Measurements from ENCODE around the gene SCARF1. TPM values are rescaled to one million over a fixed set of nuclear protein-coding genes. Genes with fewer than 3 reads are reported as not detected.

Gene SCARF1
- polyA plus RNA-seq, 1 donor from 2014 or later: 3.0 TPM

DNA sequence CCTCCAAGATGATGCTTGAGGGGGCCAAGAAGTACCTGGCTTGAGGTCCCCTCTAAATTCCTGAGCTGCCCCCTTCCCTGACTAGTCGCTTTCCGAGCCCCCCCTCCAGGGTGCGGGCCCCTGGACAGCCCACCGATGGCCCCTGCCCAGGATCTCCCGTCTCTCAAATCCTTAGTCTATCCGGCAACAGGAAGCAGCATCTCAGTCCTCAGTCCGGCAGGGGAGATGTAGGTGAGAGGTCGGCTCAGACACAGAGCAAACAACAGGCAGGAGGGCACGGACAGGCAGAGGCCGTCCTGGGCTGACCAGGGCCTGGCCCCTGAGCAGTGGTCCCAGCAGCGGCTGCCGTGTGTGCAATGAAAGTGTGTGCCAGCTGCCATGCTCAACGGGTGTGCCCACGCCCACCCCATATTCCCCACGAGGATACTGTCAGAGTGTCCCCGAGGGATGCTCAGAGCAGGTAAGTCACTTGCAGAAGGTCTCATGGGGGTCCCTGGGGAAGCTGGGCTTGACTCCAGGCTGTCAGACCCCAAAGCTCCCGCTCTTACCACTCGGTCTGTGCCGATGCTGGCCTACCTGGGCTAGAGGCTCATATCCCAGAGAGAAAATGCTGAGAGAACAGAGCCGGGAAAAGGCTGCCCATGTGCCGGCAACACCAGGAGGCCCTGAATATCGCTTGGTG, 24.1 kb downstream of the SCARF1 start:
- no peak overlapping the region for H3K9ac ChIP-seq (ENCODE audit: low read length)
- H4K20me1 ChIP-seq (ENCODE audit: insufficient read depth): peaks cover 4% of the 10 kb centered on the region
- no peak overlapping the region for H3K4me3 ChIP-seq (ENCODE audit: low read length)
- H3K27me3 ChIP-seq (ENCODE audit: insufficient read depth, low read depth, low read length): no peaks in the 10 kb centered on the region
- H3K36me3 ChIP-seq (ENCODE audit: insufficient read depth, low read length): peaks cover 14% of the 10 kb centered on the region
- peaks cover 26% of the 10 kb centered on the region for H3K79me2 ChIP-seq (replicated peaks; ENCODE audit: insufficient read depth, low read length)
- H3K4me2 ChIP-seq (ENCODE audit: low read length): no peak overlapping the region
- H3K9me2 ChIP-seq (ENCODE audit: insufficient read depth, low read length): no peaks in the 10 kb centered on the region
- H2AFZ ChIP-seq (ENCODE audit: low read depth, low read length): no peak overlapping the region
- no peaks in the 10 kb centered on the region for H3F3A ChIP-seq (ENCODE audit: insufficient read depth, low read length, poor library complexity, severe bottlenecking)
- H3K27ac ChIP-seq (ENCODE audit: low read length): no peak overlapping the region
- no peak for TF ChIP-seq TAF1 (IDR thresholded peaks at IDR 0.05; ENCODE audit: low read depth)
- TF ChIP-seq MXI1 (conservative IDR thresholded peaks at IDR 0.05; ENCODE audit: poor library complexity, severe bottlenecking): no peak
- TF ChIP-seq SMC3 (conservative IDR thresholded peaks at IDR 0.05; ENCODE audit: poor library complexity): no peak
- TF ChIP-seq REST (IDR thresholded peaks at IDR 0.05; ENCODE audit: borderline replicate concordance): no peak
- no peak for TF ChIP-seq EZH2 (IDR thresholded peaks at IDR 0.05; ENCODE audit: borderline replicate concordance, insufficient read depth, low read length, poor library complexity, severe bottlenecking)
- no peak for TF ChIP-seq RAD21 (conservative IDR thresholded peaks at IDR 0.05)
- TF ChIP-seq, protein P1, sequence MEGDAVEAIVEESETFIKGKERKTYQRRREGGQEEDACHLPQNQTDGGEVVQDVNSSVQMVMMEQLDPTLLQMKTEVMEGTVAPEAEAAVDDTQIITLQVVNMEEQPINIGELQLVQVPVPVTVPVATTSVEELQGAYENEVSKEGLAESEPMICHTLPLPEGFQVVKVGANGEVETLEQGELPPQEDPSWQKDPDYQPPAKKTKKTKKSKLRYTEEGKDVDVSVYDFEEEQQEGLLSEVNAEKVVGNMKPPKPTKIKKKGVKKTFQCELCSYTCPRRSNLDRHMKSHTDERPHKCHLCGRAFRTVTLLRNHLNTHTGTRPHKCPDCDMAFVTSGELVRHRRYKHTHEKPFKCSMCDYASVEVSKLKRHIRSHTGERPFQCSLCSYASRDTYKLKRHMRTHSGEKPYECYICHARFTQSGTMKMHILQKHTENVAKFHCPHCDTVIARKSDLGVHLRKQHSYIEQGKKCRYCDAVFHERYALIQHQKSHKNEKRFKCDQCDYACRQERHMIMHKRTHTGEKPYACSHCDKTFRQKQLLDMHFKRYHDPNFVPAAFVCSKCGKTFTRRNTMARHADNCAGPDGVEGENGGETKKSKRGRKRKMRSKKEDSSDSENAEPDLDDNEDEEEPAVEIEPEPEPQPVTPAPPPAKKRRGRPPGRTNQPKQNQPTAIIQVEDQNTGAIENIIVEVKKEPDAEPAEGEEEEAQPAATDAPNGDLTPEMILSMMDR (IDR thresholded peaks at IDR 0.05; ENCODE audit: poor library complexity, severe bottlenecking): no peak
- TF ChIP-seq POLR2AphosphoS5 (IDR thresholded peaks at IDR 0.05): no peak
- no peak for TF ChIP-seq EP300 (conservative IDR thresholded peaks at IDR 0.05; ENCODE audit: poor library complexity, severe bottlenecking)
- no peaks in the 10 kb centered on the region for H3K9me3 ChIP-seq (ENCODE audit: low read length)

DNA sequence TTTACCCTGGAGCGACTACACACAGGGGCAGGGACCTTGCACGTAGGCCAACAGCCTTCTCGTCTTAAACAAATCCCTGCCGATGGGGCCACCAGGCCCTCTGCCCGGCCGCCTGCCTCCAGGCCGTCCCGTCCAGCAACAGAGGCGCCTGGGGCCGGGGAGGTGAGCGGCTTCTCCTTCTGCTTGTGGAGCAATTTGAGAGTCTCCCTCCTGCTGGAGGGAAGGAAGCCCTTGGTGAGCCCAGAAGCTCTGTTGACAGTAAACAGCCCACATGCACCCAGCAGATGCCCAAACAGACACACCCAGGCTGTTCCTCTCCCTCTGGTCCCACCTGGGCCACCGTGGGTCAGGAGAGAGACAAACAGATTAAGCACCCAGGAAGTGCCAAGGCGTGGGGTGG, 25.0 kb downstream of the SCARF1 start:
- no peak overlapping the region for H3K27ac ChIP-seq (ENCODE audit: low read length)

More for the DNA sequence above, 25.0 kb downstream of the SCARF1 start:
- Histone ChIP-seq H3K79me2 (replicated peaks; ENCODE audit: insufficient read depth, low read length) (peaks cover 16% of the 10 kb centered on the region), H3K27me3 (ENCODE audit: insufficient read depth, low read depth, low read length) (no peaks in the 10 kb centered on the region), H3K36me3 (ENCODE audit: insufficient read depth, low read length) (peaks cover 10% of the 10 kb centered on the region), H4K20me1 (ENCODE audit: insufficient read depth) (peaks cover 4% of the 10 kb centered on the region), H3K4me3 (ENCODE audit: low read length) (no peak overlapping the region), H3K9ac (ENCODE audit: low read length) (no peak overlapping the region), H3K9me2 (ENCODE audit: insufficient read depth, low read length) (no peaks in the 10 kb centered on the region), H3K9me3 (ENCODE audit: low read length) (no peaks in the 10 kb centered on the region), H2AFZ (ENCODE audit: low read depth, low read length) (no peak overlapping the region), H3F3A (ENCODE audit: insufficient read depth, low read length, poor library complexity, severe bottlenecking) (no peaks in the 10 kb centered on the region), H3K4me2 (ENCODE audit: low read length) (no peak overlapping the region)
- no peak for TF ChIP-seq REST (IDR thresholded peaks at IDR 0.05; ENCODE audit: borderline replicate concordance)
- TF ChIP-seq EP300 (conservative IDR thresholded peaks at IDR 0.05; ENCODE audit: poor library complexity, severe bottlenecking): no peak
- no peak for TF ChIP-seq POLR2AphosphoS5 (IDR thresholded peaks at IDR 0.05)
- TF ChIP-seq EZH2 (IDR thresholded peaks at IDR 0.05; ENCODE audit: borderline replicate concordance, insufficient read depth, low read length, poor library complexity, severe bottlenecking): no peak
- no peak for TF ChIP-seq MXI1 (conservative IDR thresholded peaks at IDR 0.05; ENCODE audit: poor library complexity, severe bottlenecking)
- TF ChIP-seq, protein P1 (IDR thresholded peaks at IDR 0.05; ENCODE audit: poor library complexity, severe bottlenecking): no peak
- no peak for TF ChIP-seq SMC3 (conservative IDR thresholded peaks at IDR 0.05; ENCODE audit: poor library complexity)
- no peak for TF ChIP-seq TAF1 (IDR thresholded peaks at IDR 0.05; ENCODE audit: low read depth)

Measured in neural cell (in vitro differentiated cells).